Fibroblast of villous mesenchyme (primary cell): ENCODE data around the gene UNKL. TPM values are rescaled to one million over a fixed set of nuclear protein-coding genes. Genes with fewer than 3 reads are reported as not detected.
A peak's percentile ranks its signal among the peaks of the same experiment; 100 is the strongest.

ENCODE experiments used
- DNase-seq: peaks from one replicate; pipeline ENCODE4 v3.0.0-alpha.2; 2010; ENCODE audit warnings: low read depth
- H3K4me3 ChIP-seq: 2 replicates; pipeline ENCODE4 v1.5.1; 2011; ENCODE audit warnings: low read depth, mild to moderate bottlenecking, low read length
- CTCF ChIP-seq: IDR thresholded peaks from 2 replicates; pipeline ENCODE4 v1.5.1; 2012; ENCODE audit warnings: low read depth, mild to moderate bottlenecking, low read length; ENCODE audit not compliant: insufficient read depth
- total RNA-seq: library from RNA; depleted of rRNA; stranded (reverse); fragments of >200 nt; gene quantifications from 2 replicates; pipeline ENCODE4 v1.2.3, GENCODE V29; 2012

Gene UNKL
- total RNA-seq, 1 donor, result 7.8 TPM

GRCh38 chr16:1430214-1430758 is 15.8 kb upstream of the UNKL start:
- TF ChIP-seq CTCF, result no peak
- no peak for DNase-seq

GRCh38 chr16:1429631-1430030 is 15.1 kb upstream of the UNKL start:
- DNase-seq, result no peak
- no peak for TF ChIP-seq CTCF

More at GRCh38 chr16:1430214-1430758, 15.8 kb upstream of the UNKL start:
- H3K4me3 ChIP-seq, result no peak overlapping the region

GRCh38 chr16:1429012-1429411 is 14.5 kb upstream of the UNKL start:
- no peak for DNase-seq
- no peak for TF ChIP-seq CTCF

More at GRCh38 chr16:1429631-1430030, 15.1 kb upstream of the UNKL start:
- H3K4me3 ChIP-seq, result no peak overlapping the region

GRCh38 chr16:1428511-1428910 is 14.0 kb upstream of the UNKL start:
- H3K4me3 ChIP-seq, result no peak overlapping the region
- DNase-seq, result no peak
- TF ChIP-seq CTCF, result peak; percentile 20

More at GRCh38 chr16:1429012-1429411, 14.5 kb upstream of the UNKL start:
- H3K4me3 ChIP-seq, result no peak overlapping the region

GRCh38 chr16:1427473-1428461 is 13.3 kb upstream of the UNKL start:
- no peak for TF ChIP-seq CTCF
- H3K4me3 ChIP-seq, result no peak overlapping the region
- no peak for DNase-seq

- H3K4me3 ChIP-seq, result no peak overlapping the region
- no peak for TF ChIP-seq CTCF
- no peak for DNase-seq
Measured at GRCh38 chr16:1426734-1427471, 12.4 kb upstream of the UNKL start.
